Stimulated activated CD8-positive, alpha-beta memory T cell treated with anti-CD3 and anti-CD28 coated beads, Interleukin-15, amount 100 ng/mL, for 24 hours (primary cell): ENCODE results near the gene VSIR.
A peak's percentile ranks its signal among the peaks of the same experiment; 100 is the strongest.

Experiments used
- DNase-seq: peaks from one replicate; pipeline ENCODE4 v3.0.0-alpha.2; 2020; ENCODE audit warnings: low read depth

VSIR gene

GRCh38 chr10:71773221-71773971 lies at the start of gene VSIR:
VSIR (minus strand) TSS chr10:71773520; CDS start chr10:71773439, 81 bp downstream.
- DNase-seq = peak; percentile 95

DNA sequence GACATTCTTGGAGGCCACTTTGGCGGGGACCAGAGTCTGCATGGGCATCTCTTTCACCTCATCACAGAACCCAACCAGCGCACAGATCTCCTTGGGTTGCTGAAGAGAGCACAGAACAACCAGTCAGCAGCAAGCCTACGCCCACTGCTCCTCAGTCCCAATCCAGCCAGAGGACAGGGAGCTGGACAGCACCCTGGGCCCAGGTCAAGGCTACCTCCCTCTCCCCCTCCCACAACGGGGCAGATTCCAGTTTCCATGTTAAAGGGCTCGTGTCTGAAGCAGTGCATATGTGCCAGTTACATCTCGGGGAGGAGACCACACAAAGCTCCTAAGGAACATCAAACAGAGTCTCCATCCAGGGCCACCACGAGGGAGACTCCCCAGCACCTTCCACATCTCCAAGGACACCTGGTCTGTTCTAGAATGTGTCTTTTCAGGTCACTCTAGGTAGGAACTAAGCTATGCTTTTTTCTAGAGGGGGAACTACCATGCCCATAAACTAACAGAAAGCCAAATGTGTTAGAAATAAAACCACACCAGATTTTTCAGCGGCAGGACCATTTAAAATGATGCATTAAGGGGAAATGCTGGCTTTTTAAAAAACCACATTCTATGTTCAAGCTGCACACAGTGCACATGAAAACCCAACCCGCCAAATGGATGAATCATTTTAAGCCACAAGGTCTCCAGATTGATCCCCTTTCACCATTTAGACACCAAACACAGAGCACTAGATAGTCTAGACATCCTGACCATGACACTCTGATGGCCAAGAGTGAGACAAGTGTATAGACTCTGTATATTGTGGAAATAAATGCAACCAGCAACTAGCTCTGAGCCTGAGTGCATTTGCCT lies 48.8 kb upstream of the VSIR start:
- DNase-seq = no peak

DNA sequence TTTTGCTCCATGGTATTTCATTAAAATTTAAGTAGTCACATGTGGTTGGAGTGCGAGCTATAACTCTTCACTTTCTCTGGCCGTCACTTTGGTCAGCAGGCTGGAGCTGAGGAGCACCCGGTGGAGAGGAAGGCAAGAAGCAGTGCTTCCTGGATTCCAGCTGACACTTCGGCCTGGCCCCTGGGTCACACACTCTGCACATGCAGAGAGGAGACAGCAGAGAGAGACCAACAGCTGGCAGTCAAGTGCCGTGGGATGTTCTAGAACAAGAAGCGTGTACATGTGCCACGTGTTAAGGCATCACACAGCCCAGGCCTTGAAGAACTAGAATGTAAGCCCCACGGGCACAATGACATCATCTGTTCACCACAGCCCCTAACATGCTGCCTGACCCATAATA lies 47.6 kb upstream of the VSIR start:
- no peak for DNase-seq

DNA sequence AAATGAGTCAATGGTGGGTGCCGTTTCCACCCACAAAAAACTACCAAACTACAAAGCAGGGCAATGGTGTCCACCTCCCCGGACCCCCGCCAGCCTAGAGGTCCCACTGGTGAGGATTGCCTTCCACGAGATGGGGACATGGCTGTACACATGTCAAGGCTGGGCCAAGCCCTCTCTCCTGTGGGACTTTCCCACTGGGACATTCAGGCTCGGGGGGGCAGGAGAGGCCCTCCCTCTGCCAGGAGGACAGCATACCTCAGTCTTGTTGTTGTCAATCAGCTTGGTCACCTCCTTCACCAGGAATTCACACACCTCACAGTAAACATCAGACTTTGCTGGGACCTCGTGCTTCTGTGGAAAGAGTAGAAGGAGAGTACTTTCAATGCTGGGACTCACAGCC lies 46.7 kb upstream of the VSIR start:
- no peak for DNase-seq

GRCh38 chr10:71819441-71819861 lies 46.1 kb upstream of the VSIR start:
- no peak for DNase-seq

GRCh38 chr10:71818674-71819260 lies 45.4 kb upstream of the VSIR start:
- DNase-seq = no peak

DNA sequence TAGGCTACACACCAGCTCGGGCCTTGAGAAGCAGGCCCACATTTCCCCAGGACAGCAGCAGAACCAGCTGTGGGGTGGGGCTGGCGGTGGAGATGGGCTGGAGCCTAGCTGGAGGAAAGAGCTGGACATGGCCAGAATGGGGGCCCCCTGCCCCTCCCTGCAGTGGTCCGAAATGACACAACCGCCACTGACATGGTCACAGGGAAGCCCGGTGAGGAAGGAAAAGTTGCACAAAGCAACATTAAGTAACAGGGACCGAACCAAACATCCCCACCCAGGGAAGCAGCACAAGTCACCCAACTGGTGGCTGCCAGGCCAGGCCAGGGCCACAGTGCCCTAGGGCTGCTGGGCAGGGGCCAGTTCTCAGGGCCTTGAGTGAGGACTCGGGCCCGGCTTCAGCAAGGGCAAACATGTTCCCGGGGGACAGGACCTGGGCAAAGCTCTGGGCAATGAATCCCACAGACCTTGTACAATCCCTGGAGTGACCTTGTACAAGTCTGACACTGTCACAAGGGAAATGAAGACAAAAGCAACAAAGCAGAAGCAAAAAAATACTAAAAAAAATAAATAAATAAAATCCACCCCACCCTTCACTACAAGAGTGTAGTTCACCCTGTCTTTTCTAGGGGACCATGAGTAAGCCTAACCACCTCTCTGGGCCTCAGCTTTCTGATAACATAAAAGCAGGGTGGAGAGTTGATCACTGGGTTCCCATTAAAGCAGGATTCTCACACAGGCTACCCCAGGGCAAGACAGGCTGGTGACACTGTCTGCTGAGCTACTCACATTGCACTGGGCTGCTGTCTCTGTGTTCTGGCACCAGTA lies 44.7 kb upstream of the VSIR start:
- DNase-seq = no peak

DNA sequence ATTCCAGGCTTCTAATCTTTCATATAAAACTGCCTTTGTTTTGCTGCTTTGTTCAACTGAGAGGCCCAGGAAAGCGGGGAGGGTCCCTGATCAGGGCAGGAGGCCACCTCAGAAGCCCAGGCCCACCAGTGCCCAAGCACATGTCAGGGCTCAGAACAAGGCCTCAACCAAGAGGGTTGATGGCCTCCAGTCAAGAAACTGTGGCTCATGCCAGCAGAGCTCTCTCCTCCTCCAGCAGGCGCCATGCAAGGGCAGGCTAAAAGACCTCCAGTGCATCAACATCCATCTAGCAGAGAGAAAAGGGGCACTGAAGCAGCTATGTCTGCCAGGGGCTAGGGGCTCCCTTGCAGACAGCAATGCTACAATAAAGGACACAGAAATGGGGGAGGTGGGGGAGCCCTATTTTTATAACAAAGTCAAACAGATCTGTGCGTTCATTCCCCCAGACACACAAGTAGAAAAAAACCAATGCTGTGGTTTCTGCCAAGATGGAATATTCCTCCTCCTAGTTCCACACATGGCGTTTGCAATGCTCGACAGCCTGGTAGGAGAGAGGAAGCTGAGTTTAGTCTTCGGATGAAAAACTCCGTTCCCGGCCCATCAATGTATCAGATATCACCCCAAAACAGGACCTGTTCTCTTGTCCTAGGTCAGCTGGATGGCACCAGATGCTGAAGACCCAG lies 43.8 kb upstream of the VSIR start:
- DNase-seq = no peak

- no peak for DNase-seq
Observed at GRCh38 chr10:71816421-71816851, 43.1 kb upstream of the VSIR start.

DNA sequence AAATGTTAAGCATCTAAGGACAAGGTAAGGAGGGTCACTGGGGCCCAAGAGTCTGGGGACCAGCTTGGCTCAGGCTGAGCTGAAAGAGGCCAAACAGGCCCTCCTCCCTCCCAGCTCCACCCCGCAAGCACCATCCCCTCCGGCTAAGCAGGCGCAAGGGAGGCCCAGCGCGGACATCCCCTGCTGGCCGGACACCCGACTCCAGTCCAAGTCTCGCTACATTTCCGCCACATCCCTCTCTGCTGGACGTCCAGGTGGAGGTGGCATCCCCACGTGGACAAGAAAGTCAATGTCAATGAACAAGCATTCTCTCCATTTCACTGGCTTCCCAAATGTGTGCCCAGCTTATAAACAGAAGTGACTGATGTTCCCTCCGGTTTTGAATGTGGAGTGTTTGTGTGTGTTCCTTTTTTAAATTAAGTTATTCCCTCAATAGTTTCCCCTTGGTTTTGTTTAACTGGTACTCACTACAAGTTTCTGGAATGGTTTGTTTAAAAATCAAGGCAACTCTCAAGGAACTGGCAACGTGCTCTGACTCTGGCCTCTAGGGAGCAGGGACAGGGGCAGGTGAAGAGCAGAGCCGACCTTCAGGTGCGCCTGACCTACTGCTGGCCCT lies 42.3 kb upstream of the VSIR start:
- DNase-seq = no peak

GRCh38 chr10:71814922-71815411 lies 41.6 kb upstream of the VSIR start:
- no peak for DNase-seq

DNA sequence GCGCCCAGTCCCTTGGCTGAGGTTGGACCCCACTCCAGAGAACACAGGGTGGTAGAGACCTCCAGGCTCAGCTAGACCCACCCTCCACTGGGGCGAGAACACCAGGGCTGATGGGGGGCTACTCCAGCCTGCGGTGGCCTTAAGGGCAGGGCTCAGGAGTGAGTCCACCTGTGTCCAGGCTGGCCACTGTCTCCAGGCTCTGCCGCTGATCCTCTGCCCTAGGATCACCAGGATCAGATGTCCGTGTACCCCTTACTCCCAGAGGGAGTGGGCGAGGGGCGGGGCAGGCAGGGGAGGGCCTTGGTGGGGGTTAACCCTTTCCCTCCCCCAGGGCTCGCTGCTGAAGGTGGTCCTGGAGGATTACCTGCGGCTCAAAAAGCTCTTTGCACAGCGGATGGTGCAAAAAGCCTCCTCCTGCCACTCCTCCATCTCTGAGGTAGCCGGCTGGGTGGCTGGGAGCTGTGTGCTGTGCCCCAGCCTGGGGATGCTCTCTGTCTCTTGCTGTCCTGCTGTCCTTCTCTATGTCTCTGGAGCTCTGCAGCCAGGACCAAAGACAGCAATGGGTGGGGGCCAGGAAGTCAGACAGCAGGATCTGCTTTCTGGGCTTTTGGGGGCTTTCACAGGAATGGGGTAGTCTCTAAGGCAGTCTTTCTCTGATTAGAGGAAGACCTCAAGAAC lies 39.7 kb upstream of the VSIR start:
- DNase-seq = no peak

DNA sequence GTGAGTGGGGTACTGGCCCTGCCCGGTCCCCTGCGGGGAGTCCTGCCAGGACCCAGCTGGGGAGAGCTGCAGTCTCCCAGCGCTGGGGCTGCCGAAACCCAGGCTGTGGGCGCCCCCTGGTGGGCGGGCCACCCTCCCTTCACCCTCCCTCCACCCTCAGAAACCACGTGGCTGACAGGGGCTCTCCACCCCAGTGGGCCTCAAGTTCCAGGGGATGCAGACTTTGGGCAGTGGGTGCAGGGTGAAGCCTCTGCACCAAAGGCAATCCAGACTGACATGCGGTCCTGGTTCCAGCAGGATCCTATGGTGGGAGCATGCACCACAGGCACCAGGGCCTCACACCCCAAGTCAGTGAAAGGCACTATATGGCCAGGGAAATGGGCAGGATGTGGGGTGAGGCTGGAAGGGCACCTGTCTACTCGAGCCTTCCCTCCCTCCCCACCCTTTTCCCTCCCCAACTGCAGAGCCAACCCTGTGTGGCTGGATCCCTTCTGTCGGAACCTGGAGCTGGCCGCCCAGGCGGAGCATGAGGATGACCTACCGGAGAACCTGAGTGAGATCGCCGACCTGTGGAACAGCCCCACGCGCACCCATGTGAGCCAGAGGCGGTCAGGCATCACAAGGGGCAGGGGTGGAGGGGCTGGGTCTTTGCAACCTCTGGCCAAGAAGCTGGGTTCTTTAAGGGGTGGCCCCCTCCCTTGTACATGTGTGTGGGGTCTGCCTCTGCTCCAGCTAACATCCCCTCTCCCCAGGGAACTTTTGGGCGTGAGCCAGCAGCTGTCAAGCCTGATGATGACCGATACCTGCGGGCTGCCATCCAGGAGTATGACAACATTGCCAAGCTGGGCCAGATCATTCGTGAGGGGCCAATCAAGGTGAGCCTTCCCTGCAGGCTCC lies 38.9 kb upstream of the VSIR start:
- peak; percentile 72 for DNase-seq

DNA sequence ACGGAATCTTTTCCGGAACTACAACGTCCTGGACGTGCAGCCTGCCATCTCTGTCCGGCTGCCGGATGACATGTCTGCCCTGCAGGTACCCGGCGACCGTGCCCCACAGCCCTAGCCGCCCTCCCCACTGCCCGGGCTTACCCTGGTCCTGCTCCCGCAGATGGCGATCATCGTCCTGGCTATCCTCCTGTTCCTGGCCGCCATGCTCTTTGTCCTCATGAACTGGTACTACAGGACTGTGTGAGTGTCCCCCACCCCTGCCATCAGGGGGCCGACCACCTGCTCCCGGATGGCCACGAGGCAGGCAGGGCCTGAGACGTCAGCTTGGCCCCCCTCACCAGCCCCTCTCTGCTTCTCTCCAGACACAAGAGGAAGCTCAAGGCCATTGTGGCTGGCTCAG lies 38.0 kb upstream of the VSIR start:
- DNase-seq = no peak

DNA sequence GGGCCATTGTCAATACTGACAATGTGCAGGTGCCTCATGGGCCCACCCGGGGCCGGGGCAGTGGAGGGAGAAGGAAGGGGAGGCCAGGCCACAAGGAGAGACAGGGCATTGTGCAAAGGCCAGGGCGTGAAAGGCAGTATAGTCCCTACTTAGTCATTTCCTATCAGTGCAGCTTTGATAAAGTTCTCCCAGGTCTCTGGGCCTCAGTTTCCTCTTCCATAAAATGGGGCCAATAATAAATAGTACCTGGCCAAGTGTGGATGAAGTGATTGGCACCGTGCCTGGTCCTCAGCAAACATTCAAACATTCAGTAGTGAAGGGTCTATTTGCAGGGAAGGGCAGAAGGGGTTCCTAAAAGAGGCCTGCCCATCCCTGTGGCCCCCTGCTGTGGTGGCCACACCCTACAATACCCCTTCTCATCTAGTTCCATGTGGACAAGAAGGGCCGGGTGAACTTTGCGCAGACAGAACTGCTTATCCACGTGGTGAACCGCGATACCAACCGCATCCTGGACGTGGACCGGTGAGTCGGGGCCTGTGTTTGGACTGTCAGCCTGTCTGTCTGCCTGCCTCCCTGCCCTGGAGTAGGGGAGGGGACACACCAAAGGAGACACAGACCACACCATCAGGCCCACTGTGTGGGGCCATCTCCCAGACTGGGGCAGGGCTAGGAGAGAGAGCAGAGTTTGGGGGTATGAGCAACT lies 36.9 kb upstream of the VSIR start:
- DNase-seq = no peak

DNA sequence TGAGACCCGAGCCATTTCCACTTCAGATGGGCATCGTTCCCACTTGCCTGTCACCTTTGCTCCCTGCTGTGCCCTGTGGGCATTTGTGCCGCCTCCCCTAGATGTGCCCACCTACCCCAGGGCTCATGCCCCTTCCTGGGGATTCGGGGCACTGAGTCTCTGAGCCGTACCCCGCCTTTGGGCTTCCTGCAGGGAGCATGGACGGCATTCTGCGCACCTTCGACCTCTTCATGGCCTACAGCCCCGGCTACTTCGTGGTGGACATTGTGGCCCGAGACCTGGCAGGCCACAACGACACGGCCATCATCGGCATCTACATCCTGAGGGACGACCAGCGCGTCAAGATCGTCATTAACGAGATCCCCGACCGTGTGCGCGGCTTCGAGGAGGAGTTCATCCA lies 36.3 kb upstream of the VSIR start:
- no peak for DNase-seq

DNA sequence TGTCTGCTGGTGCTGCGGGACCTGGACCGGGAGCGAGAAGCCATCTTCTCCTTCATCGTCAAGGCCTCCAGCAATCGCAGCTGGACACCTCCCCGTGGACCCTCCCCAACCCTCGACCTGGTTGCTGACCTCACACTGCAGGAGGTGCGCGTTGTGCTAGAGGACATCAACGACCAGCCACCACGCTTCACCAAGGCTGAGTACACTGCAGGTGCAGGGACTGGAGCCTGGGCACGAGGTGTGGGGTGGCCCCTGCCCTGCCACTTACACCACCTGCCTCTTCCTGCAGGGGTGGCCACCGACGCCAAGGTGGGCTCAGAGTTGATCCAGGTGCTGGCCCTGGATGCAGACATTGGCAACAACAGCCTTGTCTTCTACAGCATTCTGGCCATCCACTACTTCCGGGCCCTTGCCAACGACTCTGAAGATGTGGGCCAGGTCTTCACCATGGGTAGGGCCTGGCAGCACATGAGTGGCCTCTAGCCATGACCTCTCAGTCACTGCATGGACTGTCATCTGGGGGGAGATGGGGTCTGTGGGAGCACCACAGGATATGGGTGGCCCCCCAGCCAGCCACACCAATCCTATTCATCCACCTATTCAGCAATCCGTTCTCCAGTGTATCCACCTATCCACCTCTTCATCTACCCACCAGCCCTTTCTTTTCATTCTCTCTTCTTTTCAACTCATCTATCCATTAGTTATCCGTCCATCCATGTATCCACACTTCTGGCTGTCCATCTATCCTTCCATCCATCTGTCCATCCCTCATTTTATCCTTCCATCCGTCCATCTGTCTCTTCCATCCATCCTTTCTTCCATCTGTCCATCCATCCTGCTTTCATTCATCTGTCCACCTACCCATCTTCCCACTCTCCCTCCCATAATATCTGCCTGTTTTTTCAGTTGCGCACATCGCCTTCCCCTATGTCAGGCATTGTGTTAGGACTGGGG lies 34.5 kb upstream of the VSIR start:
- no peak for DNase-seq
